Neural progenitor cell (in vitro differentiated cells): ENCODE data around the gene TMEM132E.

Experiments
- CTCF ChIP-seq: fragments of 200-600 bp; sonication (generic); IDR thresholded peaks from 2 replicates; pipeline ENCODE4 v1.5.1; 2017; ENCODE audit warnings: antibody characterized with exemption, mild to moderate bottlenecking
- EZH2 ChIP-seq: fragments of 200-600 bp; sonication (generic); IDR thresholded peaks from 2 replicates; pipeline ENCODE4 v1.6.1; 2017; ENCODE audit warnings: antibody characterized with exemption, mild to moderate bottlenecking, moderate library complexity
- EZH2phosphoT487 ChIP-seq: fragments of 200-600 bp; sonication (generic); IDR thresholded peaks from 2 replicates; pipeline ENCODE4 v1.6.1; 2017; ENCODE audit warnings: antibody characterized with exemption

GRCh38 chr17:34579979-34580684, 750 bp downstream of the TMEM132E start:
- peak; percentile 81 for TF ChIP-seq EZH2
- TF ChIP-seq CTCF: no peak
- peak; percentile 64 for TF ChIP-seq EZH2phosphoT487
